Sigmoid colon (tissue), 7 donors: ENCODE measurements around the gene SP3. TPM values are rescaled to one million over a fixed set of nuclear protein-coding genes. Genes with fewer than 3 reads are reported as not detected.
A peak's percentile ranks its signal among the peaks of the same experiment; 100 is the strongest.

Experiments
- DNase-seq: peaks from one replicate; pipeline ENCODE4 v3.0.0-alpha.2; 2019
- H3K27ac ChIP-seq, 4 donors: fragments of 200-600 bp; sonication (generic); one replicate each; pipeline ENCODE4 v1.5.1; 2016 to 2019; ENCODE audit warnings: mild to moderate bottlenecking in 1 of 4
- H3K27me3 ChIP-seq, 3 donors: fragments of 200-600 bp; sonication (generic); one replicate each; pipeline ENCODE4 v1.5.1; 2019; ENCODE audit warnings: mild to moderate bottlenecking in 1 of 3
- H3K36me3 ChIP-seq, 4 donors: fragments of 200-600 bp; sonication (generic); one replicate each; pipeline ENCODE4 v1.5.1; 2016 to 2019
- H3K4me1 ChIP-seq, 4 donors: fragments of 200-600 bp; sonication (generic); one replicate each; pipeline ENCODE4 v1.5.1; 2017 to 2019
- H3K4me3 ChIP-seq, 4 donors: fragments of 200-600 bp; sonication (generic); one replicate each; pipeline ENCODE4 v1.5.1; 2017 to 2019; ENCODE audit warnings: mild to moderate bottlenecking in 2 of 4, moderate library complexity in 1 of 4
- H3K9me3 ChIP-seq, 4 donors: fragments of 200-600 bp in 3 of 4; sonication (generic) in 3 of 4; one replicate each; pipeline versions ENCODE4 v1.5.1 to v1.6.1; 2013 to 2019
- CTCF ChIP-seq, 4 experiments: fragments of 450-650 bp in 3 of 4; fragments of 200-600 bp in 1 of 4; IDR thresholded peaks; one replicate each; pipeline ENCODE4 v1.5.1; 2016 to 2019; ENCODE audit warnings: antibody characterized with exemption in 4 of 4, mild to moderate bottlenecking in 3 of 4, moderate library complexity in 2 of 4
- EP300 ChIP-seq, 4 donors: sonication (generic); formaldehyde crosslinking; IDR thresholded peaks; one replicate each; pipeline ENCODE4 v1.6.1; 2017; ENCODE audit warnings: antibody characterized with exemption in 4 of 4
- POLR2A ChIP-seq, 2 donors: fragments of 450-650 bp; IDR thresholded peaks; one replicate each; pipeline ENCODE4 v1.6.1; 2016; ENCODE audit warnings: antibody characterized with exemption in 2 of 2, mild to moderate bottlenecking in 2 of 2, moderate library complexity in 2 of 2
- POLR2AphosphoS5 ChIP-seq, 4 donors: sonication (generic); formaldehyde crosslinking; IDR thresholded peaks; one replicate each; pipeline ENCODE4 v1.6.1; 2017; ENCODE audit warnings: antibody characterized with exemption in 4 of 4
- WGBS, 2 donors: extraction: QIAGEN DNeasy Blood & Tissue Kit; methylation state at CpG; one replicate each; pipeline ENCODE4 v1.1.7; 2013; 5-methylcytosine and 5-hydroxymethylcytosine counted together
- intact Hi-C: fragments of 100-400 bp; cut with DNase I; formaldehyde crosslinking; loops from one replicate; pipeline ENCODE4 v1.15.1; 2023
- polyA plus RNA-seq, 3 donors: library from polyadenylated mRNA; stranded (reverse); fragments of 200-250 nt; gene quantifications; one replicate each; pipeline ENCODE4 v1.2.3, GENCODE V29; 2013
- total RNA-seq, 4 donors: library from RNA; depleted of rRNA; stranded (reverse); fragments of >200 nt; gene quantifications; one replicate each; pipeline ENCODE4 v1.1.0, GENCODE V29; 2016
- donor health status: healthy with polysubstance abuse.
- donor health status: Bipolar disorder and iron deficiency.
- donor health status: healthy.

Gene SP3
- 100 to 1,000 TPM in 3 of 4 donors, 10 to 100 TPM in 1; 67.9 to 120 (median 107) TPM for total RNA-seq
- 10 to 100 TPM; 24.6 to 32.4 (median 25.0) TPM for polyA plus RNA-seq

DNA sequence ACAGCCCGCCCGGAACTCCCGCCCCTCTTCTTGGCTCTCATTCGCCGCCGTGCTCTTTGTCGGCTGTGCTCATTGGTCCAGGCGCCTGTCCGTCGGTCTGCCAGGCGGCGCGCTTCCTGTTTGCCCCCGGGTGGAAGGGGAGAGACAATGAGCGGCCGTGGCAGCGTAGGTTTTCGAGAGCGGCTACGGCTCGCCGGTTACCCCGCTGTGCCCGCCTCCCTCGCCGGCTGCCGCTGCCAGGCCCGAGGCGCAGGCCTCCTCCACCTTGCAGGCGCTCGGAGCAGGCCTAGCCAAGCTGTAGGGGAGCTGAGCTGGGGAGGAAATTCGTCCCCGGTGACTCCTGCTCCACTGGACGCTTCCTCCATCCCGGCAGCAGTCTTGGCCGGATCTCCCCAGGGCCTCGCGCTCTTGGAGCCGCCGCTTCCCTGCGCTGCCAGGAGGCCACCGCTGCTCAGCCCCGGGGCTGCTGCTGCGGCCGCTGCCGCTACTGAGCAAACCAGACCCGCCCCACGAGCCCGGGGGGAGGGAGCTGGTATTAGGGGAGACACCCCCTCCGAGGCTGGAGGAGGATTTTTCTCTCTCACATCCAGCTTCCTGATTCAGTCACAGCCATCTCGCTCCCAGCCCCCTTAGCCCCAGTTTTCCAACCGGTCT is at the start of gene SP3:
SP3 (minus strand) TSS at position 2 of the 654 bp plus-strand sequence. CDS start 202 bp downstream, outside the sequence.
- peak within 1 kb of the TSS; percentile 99 to 100 (median 100) for H3K27ac ChIP-seq
- H3K36me3 ChIP-seq: peaks cover 0 to 5% (median 0%) of the 10 kb centered on the region in 4 donors
- TF ChIP-seq POLR2AphosphoS5 (IDR thresholded peaks at IDR 0.05): peak; percentile 94 to 98 (median 96)
- TF ChIP-seq CTCF (IDR thresholded peaks at IDR 0.05): peak in 1 of 4 experiments; percentile 8
- peak in 1 of 4 donors; percentile 10 for TF ChIP-seq EP300 (IDR thresholded peaks at IDR 0.05)
- TF ChIP-seq POLR2A (IDR thresholded peaks at IDR 0.05): peak; percentile 80 to 95
- H3K9me3 ChIP-seq: no peaks in the 10 kb centered on the region
- WGBS, 2 donors: 0 to 1% methylated on average over 52 of the region's 52 CpGs
- peak; percentile 99 for DNase-seq
- intact Hi-C loops: loop anchor here (1.0 to 10.0 kb wide), 7 partner anchors 31 to 761 kb away; partner anchors contain the start of genes OLA1, SCRN3 and SP9
- H3K4me1 ChIP-seq: peaks cover 0 to 33% (median 27%) of the 10 kb centered on the region in 4 donors
- no peaks in the 10 kb centered on the region for H3K27me3 ChIP-seq
- peak within 1 kb of the TSS; percentile 81 to 99 (median 97) for H3K4me3 ChIP-seq

DNA sequence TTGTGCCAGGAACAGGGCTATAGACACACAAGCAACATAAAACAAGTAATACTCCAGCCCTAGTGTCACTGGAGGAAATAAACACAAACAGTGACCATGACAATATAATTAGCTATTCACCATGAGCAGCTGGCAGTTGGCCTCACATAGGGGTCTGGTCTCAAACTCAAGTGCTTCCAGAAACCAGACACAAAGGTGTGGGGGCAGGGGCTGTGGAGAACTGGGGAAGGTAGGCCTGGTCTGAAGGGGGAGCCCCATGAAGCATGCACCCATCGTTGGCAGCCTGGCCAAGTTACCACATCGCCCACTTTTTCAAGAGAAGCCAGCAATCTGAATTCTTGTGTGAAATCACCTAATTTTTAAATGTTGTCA is 49.5 kb upstream of the SP3 start:
- intact Hi-C loops: no loop called here
- Histone ChIP-seq H3K4me3 (no peak overlapping the region), H3K9me3 (no peaks in the 10 kb centered on the region), H3K4me1 (peaks cover 0 to 26% (median 14%) of the 10 kb centered on the region in 4 donors), H3K27ac (peak overlapping the region in 2 of 4 donors; percentile 85 to 93), H3K27me3 (no peaks in the 10 kb centered on the region), H3K36me3 (no peaks in the 10 kb centered on the region)
- peak; percentile 40 for DNase-seq
- 85 to 92% methylated on average over 2 of the region's 2 CpGs for WGBS, 2 donors
- TF ChIP-seq EP300 (IDR thresholded peaks at IDR 0.05) (no peak), POLR2AphosphoS5 (IDR thresholded peaks at IDR 0.05) (no peak), POLR2A (IDR thresholded peaks at IDR 0.05) (no peak), CTCF (IDR thresholded peaks at IDR 0.05) (no peak)

DNA sequence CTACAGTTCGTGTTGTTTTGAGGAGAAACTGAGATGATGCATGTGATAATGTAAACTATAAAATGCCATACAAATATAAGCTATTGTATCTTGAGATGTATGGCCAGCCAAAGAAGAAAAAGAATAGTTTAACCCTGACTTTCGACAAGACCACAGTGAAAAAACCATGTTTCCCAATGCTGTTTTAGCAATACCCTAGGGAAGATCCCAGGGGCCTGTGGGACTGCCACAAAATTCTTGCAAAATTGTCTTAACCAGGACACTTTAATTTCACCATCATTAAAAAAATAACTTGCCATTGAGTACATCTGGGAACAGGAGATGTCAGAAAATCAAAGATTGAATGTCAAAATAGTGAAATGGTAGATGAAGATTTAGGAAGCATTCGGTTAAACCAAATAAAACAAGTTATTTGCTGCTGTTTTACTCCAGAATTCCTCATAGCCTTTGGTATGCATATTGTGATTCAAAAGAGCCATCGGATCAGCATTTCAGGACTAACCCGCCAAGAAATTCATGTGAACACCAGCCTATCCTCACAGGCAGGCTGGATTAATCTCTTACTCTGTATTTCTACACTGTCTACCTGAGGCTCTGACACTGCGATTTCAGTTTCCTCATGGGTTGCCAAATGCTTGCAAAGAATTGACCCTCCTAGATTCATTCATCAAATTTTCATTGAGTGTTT is 49.0 kb upstream of the SP3 start:
- H3K36me3 ChIP-seq: no peaks in the 10 kb centered on the region
- intact Hi-C loops: no loop called here
- peaks cover 0 to 26% (median 14%) of the 10 kb centered on the region in 4 donors for H3K4me1 ChIP-seq

DNA sequence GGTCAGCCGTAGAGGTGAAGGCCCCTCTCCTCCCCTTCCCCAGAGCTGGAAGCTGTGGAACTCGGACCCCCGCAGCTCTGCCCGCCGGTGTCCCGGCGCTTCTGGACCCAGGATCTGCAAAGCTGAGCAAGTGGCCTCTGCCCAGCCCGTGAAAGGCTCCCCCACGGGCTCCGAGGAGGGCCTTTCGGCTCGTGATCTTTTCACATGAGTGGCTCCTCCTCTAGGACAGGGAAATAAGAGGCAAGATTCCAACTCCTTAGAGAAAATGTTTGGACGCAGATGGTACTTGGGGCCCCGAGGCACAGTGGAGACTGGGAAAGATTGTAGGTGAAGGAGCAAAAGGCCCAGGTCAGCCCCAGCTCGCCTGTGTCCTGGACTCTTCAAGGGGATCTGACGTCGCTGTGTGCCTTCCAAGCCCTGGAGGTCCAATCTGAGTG is 48.2 kb upstream of the SP3 start:
- TF ChIP-seq POLR2AphosphoS5 (IDR thresholded peaks at IDR 0.05): peak in 2 of 4 donors; percentile 38 to 47
- peak in 1 of 2 donors; percentile 63 for TF ChIP-seq POLR2A (IDR thresholded peaks at IDR 0.05)
- no peak for TF ChIP-seq CTCF (IDR thresholded peaks at IDR 0.05)
- H3K4me1 ChIP-seq: peaks cover 0 to 26% (median 14%) of the 10 kb centered on the region in 4 donors
- intact Hi-C loops: loop anchor here (2.0 kb wide), 1 partner anchor 49 kb away; the partner anchor contains the start of gene SP3
- H3K27me3 ChIP-seq: no peaks in the 10 kb centered on the region
- peak; percentile 87 for DNase-seq
- H3K27ac ChIP-seq: peak overlapping the region; percentile 85 to 95 (median 93)
- H3K9me3 ChIP-seq: no peaks in the 10 kb centered on the region
- WGBS, 2 donors: 68 to 73% methylated on average over 17 of the region's 17 CpGs
- H3K36me3 ChIP-seq: no peaks in the 10 kb centered on the region
- peak overlapping the region; percentile 37 to 62 (median 59) for H3K4me3 ChIP-seq

More for the DNA sequence above, 49.0 kb upstream of the SP3 start:
- Histone ChIP-seq H3K27ac (peak overlapping the region; percentile 85 to 95 (median 93)), H3K9me3 (no peaks in the 10 kb centered on the region), H3K4me3 (no peak overlapping the region), H3K27me3 (no peaks in the 10 kb centered on the region)
- DNase-seq: no peak
- 87 to 92% methylated on average over 6 of the region's 6 CpGs for WGBS, 2 donors
- peak in 1 of 4 donors; percentile 4 for TF ChIP-seq POLR2AphosphoS5 (IDR thresholded peaks at IDR 0.05)
- TF ChIP-seq CTCF (IDR thresholded peaks at IDR 0.05): no peak
- no peak for TF ChIP-seq POLR2A (IDR thresholded peaks at IDR 0.05)
